IgD-negative memory B cell (primary cell): ENCODE results near the gene RTL10. TPM values are rescaled to one million over a fixed set of nuclear protein-coding genes. Genes with fewer than 3 reads are reported as not detected.

ENCODE experiments used
- H3K27ac Mint-ChIP-seq, 3 donors: one replicate each; pipeline ENCODE4 v1.8.0; 2020 to 2022; ENCODE audit warnings: mild to moderate bottlenecking in 3 of 3, mixed read lengths in 3 of 3, moderate library complexity in 1 of 3
- H3K27me3 Mint-ChIP-seq: one replicate; pipeline ENCODE4 v1.8.0; 2021; ENCODE audit warnings: mixed read lengths
- H3K36me3 Mint-ChIP-seq: one replicate; pipeline ENCODE4 v1.8.0; 2020; ENCODE audit warnings: mild to moderate bottlenecking, mixed read lengths
- H3K4me1 Mint-ChIP-seq, 3 donors: one replicate each; pipeline ENCODE4 v1.8.0; 2020 to 2022; ENCODE audit warnings: mixed read lengths in 3 of 3, mild to moderate bottlenecking in 1 of 3
- H3K4me3 Mint-ChIP-seq, 4 donors: one replicate each; pipeline ENCODE4 v1.8.0; 2020 to 2022; ENCODE audit warnings: mild to moderate bottlenecking in 4 of 4, mixed read lengths in 4 of 4, moderate library complexity in 3 of 4
- H3K9me3 Mint-ChIP-seq, 3 donors: one replicate each; pipeline ENCODE4 v1.8.0; 2020 to 2021; ENCODE audit warnings: mixed read lengths in 3 of 3, mild to moderate bottlenecking in 1 of 3
- polyA plus RNA-seq: library from polyadenylated mRNA; unstranded; fragments of 300-500 nt; fragmentation: Illumina TruSeq; gene quantifications from one replicate; pipeline ENCODE4 v1.2.3, GENCODE V29; 2021

RTL10 gene
- polyA plus RNA-seq, 1 donor from 2014 or later: 7.3 TPM

- Mint-ChIP-seq H3K4me3 (no peak overlapping the region), H3K9me3 (no peaks in the 10 kb centered on the region), H3K4me1 (no peaks in the 10 kb centered on the region), H3K27ac (no peak overlapping the region), H3K36me3 (peaks cover 5% of the 10 kb centered on the region), H3K27me3 (no peaks in the 10 kb centered on the region)
Measured at GRCh38 chr22:19865141-19865829, 10.6 kb upstream of the RTL10 start.

- H3K4me1 Mint-ChIP-seq: peaks cover 0 to under 1% (median 0%) of the 10 kb centered on the region in 3 donors
- H3K9me3 Mint-ChIP-seq: no peaks in the 10 kb centered on the region
- H3K27ac Mint-ChIP-seq: no peak overlapping the region
- no peaks in the 10 kb centered on the region for H3K27me3 Mint-ChIP-seq
- H3K4me3 Mint-ChIP-seq: no peak overlapping the region
- H3K36me3 Mint-ChIP-seq: peaks cover 6% of the 10 kb centered on the region
Measured at GRCh38 chr22:19864538-19865106, 9.9 kb upstream of the RTL10 start.

GRCh38 chr22:19863571-19863970 lies 8.9 kb upstream of the RTL10 start:
- Mint-ChIP-seq H3K27me3 (no peaks in the 10 kb centered on the region), H3K9me3 (no peaks in the 10 kb centered on the region), H3K36me3 (peaks cover 6% of the 10 kb centered on the region), H3K27ac (no peak overlapping the region), H3K4me1 (peaks cover 0 to 3% (median 0%) of the 10 kb centered on the region in 3 donors), H3K4me3 (peak overlapping the region in 1 of 4 donors; percentile 43)

- H3K36me3 Mint-ChIP-seq: peaks cover 6% of the 10 kb centered on the region
- H3K27me3 Mint-ChIP-seq: no peaks in the 10 kb centered on the region
- H3K4me1 Mint-ChIP-seq: peaks cover 0 to 3% (median 0%) of the 10 kb centered on the region in 3 donors
- H3K4me3 Mint-ChIP-seq: no peak overlapping the region
- no peaks in the 10 kb centered on the region for H3K9me3 Mint-ChIP-seq
- no peak overlapping the region for H3K27ac Mint-ChIP-seq
Measured at GRCh38 chr22:19862619-19863246, 8.1 kb upstream of the RTL10 start.

GRCh38 chr22:19859861-19860510 lies 5.3 kb upstream of the RTL10 start:
- Mint-ChIP-seq H3K27ac (no peak overlapping the region), H3K4me3 (peak overlapping the region in 1 of 4 donors; percentile 23), H3K36me3 (peaks cover 8% of the 10 kb centered on the region), H3K9me3 (no peaks in the 10 kb centered on the region), H3K4me1 (peaks cover 9 to 11% (median 10%) of the 10 kb centered on the region in 3 donors), H3K27me3 (no peaks in the 10 kb centered on the region)

- Mint-ChIP-seq H3K36me3 (peaks cover 5% of the 10 kb centered on the region), H3K9me3 (no peaks in the 10 kb centered on the region), H3K27ac (peak overlapping the region in 2 of 3 donors; percentile 66 to 69), H3K4me3 (peak overlapping the region in 2 of 4 donors; percentile 14 to 93), H3K4me1 (peaks cover 21 to 26% (median 24%) of the 10 kb centered on the region in 3 donors), H3K27me3 (no peaks in the 10 kb centered on the region)
Measured at GRCh38 chr22:19857382-19857781, 2.7 kb upstream of the RTL10 start.

- H3K27me3 Mint-ChIP-seq: no peaks in the 10 kb centered on the region
- no peaks in the 10 kb centered on the region for H3K9me3 Mint-ChIP-seq
- peaks cover 21 to 26% (median 26%) of the 10 kb centered on the region in 3 donors for H3K4me1 Mint-ChIP-seq
- H3K4me3 Mint-ChIP-seq: peak overlapping the region; percentile 92 to 96 (median 94)
- peak overlapping the region; percentile 69 to 96 (median 95) for H3K27ac Mint-ChIP-seq
- H3K36me3 Mint-ChIP-seq: peaks cover 4% of the 10 kb centered on the region
Measured at GRCh38 chr22:19855504-19856409, 1.1 kb upstream of the RTL10 start.

- H3K4me1 Mint-ChIP-seq: peaks cover 18 to 26% (median 26%) of the 10 kb centered on the region in 3 donors
- peaks cover 4% of the 10 kb centered on the region for H3K36me3 Mint-ChIP-seq
- no peaks in the 10 kb centered on the region for H3K9me3 Mint-ChIP-seq
- no peaks in the 10 kb centered on the region for H3K27me3 Mint-ChIP-seq
- H3K27ac Mint-ChIP-seq: peak overlapping the region; percentile 86 to 96 (median 89)
- peak overlapping the region; percentile 92 to 96 (median 94) for H3K4me3 Mint-ChIP-seq
Measured at GRCh38 chr22:19853879-19854777, 546 bp downstream of the RTL10 start.

- Mint-ChIP-seq H3K27ac (peak overlapping the region in 2 of 3 donors; percentile 89 to 96), H3K9me3 (no peaks in the 10 kb centered on the region), H3K4me1 (peaks cover 18 to 26% (median 26%) of the 10 kb centered on the region in 3 donors), H3K27me3 (no peaks in the 10 kb centered on the region), H3K36me3 (peaks cover 4% of the 10 kb centered on the region), H3K4me3 (peak overlapping the region; percentile 92 to 96 (median 94))
Measured at GRCh38 chr22:19853058-19853878, 1.4 kb downstream of the RTL10 start.

GRCh38 chr22:19852177-19852781 lies 2.4 kb downstream of the RTL10 start:
- Mint-ChIP-seq H3K9me3 (no peaks in the 10 kb centered on the region), H3K36me3 (peaks cover 4% of the 10 kb centered on the region), H3K4me1 (peaks cover 18 to 25% (median 23%) of the 10 kb centered on the region in 3 donors), H3K27ac (peak overlapping the region in 1 of 3 donors; percentile 89), H3K27me3 (no peaks in the 10 kb centered on the region), H3K4me3 (peak overlapping the region in 2 of 4 donors; percentile 13 to 93)

GRCh38 chr22:19851291-19852176 lies 3.1 kb downstream of the RTL10 start:
- Mint-ChIP-seq H3K4me1 (peaks cover 18 to 22% (median 21%) of the 10 kb centered on the region in 3 donors), H3K27ac (peak overlapping the region in 1 of 3 donors; percentile 42), H3K9me3 (no peaks in the 10 kb centered on the region), H3K27me3 (no peaks in the 10 kb centered on the region), H3K36me3 (peaks cover 2% of the 10 kb centered on the region), H3K4me3 (peak overlapping the region in 1 of 4 donors; percentile 93)

GRCh38 chr22:19850763-19851109 lies 3.9 kb downstream of the RTL10 start:
- Mint-ChIP-seq H3K36me3 (peaks cover 2% of the 10 kb centered on the region), H3K27ac (peak overlapping the region in 2 of 3 donors; percentile 42 to 67), H3K27me3 (no peaks in the 10 kb centered on the region), H3K4me3 (peak overlapping the region in 1 of 4 donors; percentile 14), H3K4me1 (peaks cover 12 to 21% (median 16%) of the 10 kb centered on the region in 3 donors), H3K9me3 (no peaks in the 10 kb centered on the region)
